Activated CD4-positive, alpha-beta T cell treated with anti-CD3 and anti-CD28 coated beads, Interleukin-2, amount 50 U/mL, for 24 hours (primary cell): ENCODE measurements around the gene HMCN1.
"Not testable (repeated sequence)": the region's sequence is repeated elsewhere in the genome, so short reads cannot be mapped to it uniquely, and the experiment has no call there.

Experiments
- DNase-seq, 2 donors: peaks; one replicate each; pipeline ENCODE4 v3.0.0-alpha.2; 2020; ENCODE audit warnings: low read depth in 1 of 2, low spot score in 1 of 2

The HMCN1 gene

GRCh38 chr1:185739967-185740366, 5.8 kb downstream of the HMCN1 start:
- no peak for DNase-seq

- DNase-seq = no peak
Observed at GRCh38 chr1:185741551-185741950, 7.4 kb downstream of the HMCN1 start.

GRCh38 chr1:185742403-185742802, 8.2 kb downstream of the HMCN1 start:
- no peak for DNase-seq

GRCh38 chr1:185745165-185745564, 11.0 kb downstream of the HMCN1 start:
- no peak for DNase-seq

- DNase-seq = no peak
Observed at GRCh38 chr1:185759061-185759460, 24.9 kb downstream of the HMCN1 start.

- no peak for DNase-seq
Observed at GRCh38 chr1:185761841-185762240, 27.6 kb downstream of the HMCN1 start.

GRCh38 chr1:185767508-185768120, 33.4 kb downstream of the HMCN1 start:
- DNase-seq = no peak

- no peak for DNase-seq
Observed at GRCh38 chr1:185768371-185768770, 34.2 kb downstream of the HMCN1 start.

- DNase-seq = no peak
Observed at GRCh38 chr1:185769136-185769535, 34.9 kb downstream of the HMCN1 start.

GRCh38 chr1:185774394-185774793, 40.2 kb downstream of the HMCN1 start:
- no peak for DNase-seq

- no peak for DNase-seq
Observed at GRCh38 chr1:185775501-185775900, 41.3 kb downstream of the HMCN1 start.

- DNase-seq = no peak
Observed at GRCh38 chr1:185776522-185776921, 42.3 kb downstream of the HMCN1 start.

- DNase-seq = not testable (repeated sequence)
Observed at GRCh38 chr1:185783860-185784259, 49.7 kb downstream of the HMCN1 start.

GRCh38 chr1:185785586-185785985, 51.4 kb downstream of the HMCN1 start:
- DNase-seq = no peak

- no peak for DNase-seq
Observed at GRCh38 chr1:185786524-185786923, 52.3 kb downstream of the HMCN1 start.

GRCh38 chr1:185787238-185787637, 53.0 kb downstream of the HMCN1 start:
- no peak for DNase-seq

GRCh38 chr1:185788386-185788785, 54.2 kb downstream of the HMCN1 start:
- DNase-seq = no peak

- no peak for DNase-seq
Observed at GRCh38 chr1:185789501-185790193, 55.5 kb downstream of the HMCN1 start.

- DNase-seq = no peak
Observed at GRCh38 chr1:185790194-185790735, 56.1 kb downstream of the HMCN1 start.

- DNase-seq = no peak
Observed at GRCh38 chr1:185792040-185792439, 57.8 kb downstream of the HMCN1 start.

GRCh38 chr1:185794495-185794894, 60.3 kb downstream of the HMCN1 start:
- DNase-seq = not testable (repeated sequence)

- DNase-seq = no peak
Observed at GRCh38 chr1:185795181-185795580, 61.0 kb downstream of the HMCN1 start.

GRCh38 chr1:185798505-185798904, 64.3 kb downstream of the HMCN1 start:
- DNase-seq = no peak
